Mesodermal cell (in vitro differentiated cells): ENCODE results near the gene LIME1.
"Not testable (repeated sequence)": the region's sequence is repeated elsewhere in the genome, so short reads cannot be mapped to it uniquely, and the experiment has no call there.

ENCODE experiments used
- H3K27ac ChIP-seq: 2 replicates; pipeline ENCODE4 v1.7.0; 2013; ENCODE audit warnings: mild to moderate bottlenecking, low read depth, low read length, moderate library complexity; ENCODE audit not compliant: severe bottlenecking
- H3K36me3 ChIP-seq: 2 replicates; pipeline ENCODE4 v1.7.1; 2013; ENCODE audit warnings: mild to moderate bottlenecking, low read length, moderate library complexity; ENCODE audit not compliant: control insufficient read depth, insufficient read depth
- H3K4me1 ChIP-seq: one replicate; pipeline ENCODE4 v1.7.1; 2013; ENCODE audit warnings: mild to moderate bottlenecking, low read length; ENCODE audit not compliant: insufficient read depth, control insufficient read depth, poor library complexity, severe bottlenecking
- H3K4me3 ChIP-seq: 2 replicates; pipeline ENCODE4 v1.7.0; 2013; ENCODE audit warnings: low read length, control low read depth, mild to moderate bottlenecking; ENCODE audit not compliant: insufficient read depth, poor library complexity, severe bottlenecking; ENCODE audit errors: extremely low read depth
- H3K9me3 ChIP-seq: 2 replicates; pipeline ENCODE4 v1.7.1; 2013; ENCODE audit warnings: mild to moderate bottlenecking, low read length, moderate library complexity; ENCODE audit not compliant: control insufficient read depth
- WGBS, 2 experiments: methylation state at CpG; one replicate each; pipeline ENCODE4 v1.1.5; 2013; ENCODE audit warnings: missing lambda C conversion rate in 2 of 2; ENCODE audit not compliant: insufficient coverage in 2 of 2; 5-methylcytosine and 5-hydroxymethylcytosine counted together

Gene LIME1

DNA sequence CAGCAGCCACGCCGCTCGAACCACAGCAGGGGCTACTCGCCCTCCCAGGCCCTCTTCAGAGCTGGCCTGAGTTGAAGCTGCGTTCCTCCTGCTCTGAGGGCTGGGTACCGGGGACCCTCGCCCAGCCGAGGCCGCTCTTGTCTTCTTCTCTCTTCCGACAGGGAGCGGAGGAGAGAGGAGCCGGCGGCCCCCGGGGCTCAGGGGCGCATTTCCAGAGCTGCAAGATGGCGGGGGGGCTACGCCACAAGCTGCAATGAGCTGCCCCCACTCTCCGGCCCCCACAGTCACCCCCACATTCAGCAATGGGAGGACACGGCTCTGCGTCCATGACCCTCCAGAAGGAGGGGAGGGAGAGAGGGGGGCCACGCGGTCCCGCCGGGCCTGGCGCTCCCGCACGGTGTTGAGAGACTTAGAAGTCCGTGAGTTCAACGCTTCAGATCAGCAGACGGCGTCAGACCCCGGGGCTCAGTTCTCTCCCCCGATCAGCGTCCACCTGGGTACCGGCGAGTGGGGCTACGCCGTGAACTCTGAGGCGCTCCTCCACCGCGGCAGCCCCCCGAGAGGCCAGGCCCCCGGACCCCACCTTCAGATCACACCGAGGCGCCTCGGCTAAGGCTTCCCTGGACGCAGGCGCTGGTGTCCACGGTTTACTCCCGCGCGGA lies 34.7 kb downstream of the LIME1 start:
- Histone ChIP-seq H3K4me1 (peaks cover 13% of the 10 kb centered on the region), H3K9me3 (no peaks in the 10 kb centered on the region), H3K27ac (no peak overlapping the region), H3K36me3 (peaks cover 53% of the 10 kb centered on the region), H3K4me3 (no peak overlapping the region)
- WGBS, 2 experiments, result 95% methylated on average over 33 to 41 of the region's 52 CpGs

GRCh38 chr20:63772781-63773518 lies 36.5 kb downstream of the LIME1 start:
- Histone ChIP-seq H3K9me3 (no peaks in the 10 kb centered on the region), H3K27ac (no peak overlapping the region), H3K4me1 (peaks cover 18% of the 10 kb centered on the region), H3K36me3 (peaks cover 44% of the 10 kb centered on the region), H3K4me3 (no peak overlapping the region)
- WGBS, 2 experiments, result 90 to 92% methylated on average over 15 to 20 of the region's 20 CpGs

GRCh38 chr20:63773571-63774241 lies 37.2 kb downstream of the LIME1 start:
- WGBS, 2 experiments, result 94 to 96% methylated on average over 29 to 30 of the region's 33 CpGs
- H3K27ac ChIP-seq, result no peak overlapping the region
- H3K4me3 ChIP-seq, result no peak overlapping the region
- no peaks in the 10 kb centered on the region for H3K9me3 ChIP-seq
- peaks cover 36% of the 10 kb centered on the region for H3K36me3 ChIP-seq
- peaks cover 25% of the 10 kb centered on the region for H3K4me1 ChIP-seq

DNA sequence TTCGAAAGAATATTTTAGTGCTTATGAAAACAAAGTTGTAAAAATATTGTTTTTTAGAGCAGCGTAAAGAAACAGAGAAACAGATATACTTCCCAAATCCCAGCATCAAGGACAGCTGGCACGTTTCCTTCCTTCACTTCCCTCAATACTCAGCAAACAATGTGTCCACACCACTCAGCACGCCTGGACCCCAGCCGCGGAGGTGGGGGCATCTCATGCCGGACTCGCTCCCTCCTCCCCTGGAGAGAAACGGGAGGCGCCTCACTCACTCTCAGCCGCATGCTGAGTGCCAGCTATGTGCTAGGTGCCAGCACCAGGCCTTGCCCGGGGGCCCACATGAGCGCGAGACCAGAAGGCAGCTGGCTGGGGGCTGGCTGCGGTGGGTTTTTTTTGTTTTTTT lies 37.8 kb downstream of the LIME1 start:
- H3K36me3 ChIP-seq, result peaks cover 30% of the 10 kb centered on the region
- WGBS, 2 experiments, result 94 to 96% methylated on average over 6 to 9 of the region's 15 CpGs
- no peak overlapping the region for H3K4me3 ChIP-seq
- H3K4me1 ChIP-seq, result peaks cover 27% of the 10 kb centered on the region
- H3K27ac ChIP-seq, result no peak overlapping the region
- H3K9me3 ChIP-seq, result no peaks in the 10 kb centered on the region

DNA sequence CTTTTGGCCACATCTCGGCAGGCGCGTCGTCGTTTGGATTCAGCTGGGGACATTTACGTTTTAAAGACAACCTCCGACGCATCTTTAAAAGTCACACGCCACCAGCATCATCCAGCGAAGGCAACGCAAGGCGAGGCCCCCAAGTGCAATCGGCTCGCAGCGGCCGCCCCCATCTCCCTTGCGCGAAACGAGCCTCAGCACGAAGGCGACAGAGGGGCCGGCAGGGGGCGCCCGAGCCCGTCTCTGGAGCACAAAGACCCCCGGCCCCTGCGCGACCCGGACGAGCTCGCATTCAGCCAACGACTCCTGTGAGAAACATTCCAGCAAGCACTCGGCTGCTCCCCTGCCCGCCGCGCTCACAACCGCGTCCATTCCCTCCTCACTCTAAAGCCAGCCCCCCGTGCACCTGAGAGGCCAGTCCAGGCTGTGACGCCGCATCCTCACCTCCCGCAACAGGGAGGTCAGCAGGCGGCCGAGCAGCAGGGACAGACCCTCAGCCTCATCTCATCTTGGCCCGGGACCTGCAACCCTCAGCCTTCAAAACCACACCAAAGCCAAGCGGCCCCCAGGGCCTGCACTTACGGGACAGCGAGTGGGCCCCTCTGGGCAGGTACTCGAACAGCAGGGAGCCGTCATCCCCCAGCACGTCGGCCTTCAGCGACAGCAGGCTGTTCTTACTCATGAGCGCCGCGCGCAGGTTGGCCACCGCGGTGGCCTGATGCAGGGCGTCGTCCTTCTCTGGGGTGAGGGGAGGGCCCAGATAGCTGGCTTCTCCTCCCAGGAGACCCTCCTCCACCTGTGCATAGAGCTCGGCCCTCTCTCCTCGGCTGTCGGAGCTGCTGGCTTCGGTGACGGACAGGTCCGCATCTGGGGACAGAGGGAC lies 38.9 kb downstream of the LIME1 start:
- Histone ChIP-seq H3K4me3 (no peak overlapping the region), H3K27ac (peak overlapping the region; percentile 45), H3K4me1 (peaks cover 27% of the 10 kb centered on the region), H3K36me3 (peaks cover 22% of the 10 kb centered on the region), H3K9me3 (no peaks in the 10 kb centered on the region)
- WGBS, 2 experiments, result 18 to 27% methylated on average over 59 to 64 of the region's 67 CpGs

GRCh38 chr20:63776875-63777274 lies 40.4 kb downstream of the LIME1 start:
- peaks cover 27% of the 10 kb centered on the region for H3K4me1 ChIP-seq
- not testable (repeated sequence) for H3K27ac ChIP-seq, H3K4me3 ChIP-seq, H3K36me3 ChIP-seq, H3K9me3 ChIP-seq
- 95% methylated on average over 14 to 20 of the region's 23 CpGs for WGBS, 2 experiments

- Histone ChIP-seq H3K4me1 (peaks cover 27% of the 10 kb centered on the region), H3K27ac (peak overlapping the region; percentile 53), H3K9me3 (no peaks in the 10 kb centered on the region), H3K4me3 (no peak overlapping the region), H3K36me3 (peaks cover 8% of the 10 kb centered on the region)
- WGBS, 2 experiments, result 98 to 100% methylated on average over 12 of the region's 13 CpGs
Measured at GRCh38 chr20:63777614-63778013, 41.1 kb downstream of the LIME1 start.

DNA sequence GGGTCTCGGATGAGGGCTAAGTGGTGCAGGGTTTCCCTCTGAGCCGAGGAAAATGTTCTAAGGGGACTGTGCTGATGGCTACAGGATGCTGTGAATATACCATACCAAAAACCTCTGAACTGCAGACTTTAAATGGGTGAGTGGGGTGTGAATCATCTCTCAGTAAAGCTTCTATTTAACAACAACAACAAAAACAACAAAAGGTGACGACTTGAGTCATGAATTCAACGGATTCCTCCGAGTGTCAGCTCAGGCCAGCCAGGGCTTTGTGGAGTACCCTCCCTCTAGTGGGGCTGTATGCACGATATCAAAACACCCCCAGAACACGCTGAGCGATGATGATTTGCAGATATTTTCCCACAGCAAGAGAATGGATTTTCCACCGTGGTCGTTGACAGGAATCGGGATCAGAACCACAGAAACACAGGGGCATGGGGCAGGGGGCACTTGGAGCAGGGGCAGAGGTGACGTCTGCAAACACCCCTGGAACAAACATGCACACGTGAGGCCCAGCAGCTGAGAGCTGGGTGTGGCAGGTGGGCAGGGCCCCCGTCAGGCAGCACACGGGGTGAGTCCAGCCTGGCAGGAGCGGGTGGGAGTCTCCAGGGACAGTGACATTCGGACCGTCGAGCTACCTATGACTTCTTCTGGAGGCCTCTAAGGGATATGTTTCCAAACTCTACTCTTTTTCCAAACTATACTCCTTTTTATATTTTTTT lies 41.7 kb downstream of the LIME1 start:
- H3K36me3 ChIP-seq, result peaks cover 8% of the 10 kb centered on the region
- WGBS, 2 experiments, result 63 to 70% methylated on average over 16 to 17 of the region's 19 CpGs
- no peak overlapping the region for H3K4me3 ChIP-seq
- no peaks in the 10 kb centered on the region for H3K9me3 ChIP-seq
- peak overlapping the region; percentile 53 for H3K27ac ChIP-seq
- peaks cover 24% of the 10 kb centered on the region for H3K4me1 ChIP-seq

DNA sequence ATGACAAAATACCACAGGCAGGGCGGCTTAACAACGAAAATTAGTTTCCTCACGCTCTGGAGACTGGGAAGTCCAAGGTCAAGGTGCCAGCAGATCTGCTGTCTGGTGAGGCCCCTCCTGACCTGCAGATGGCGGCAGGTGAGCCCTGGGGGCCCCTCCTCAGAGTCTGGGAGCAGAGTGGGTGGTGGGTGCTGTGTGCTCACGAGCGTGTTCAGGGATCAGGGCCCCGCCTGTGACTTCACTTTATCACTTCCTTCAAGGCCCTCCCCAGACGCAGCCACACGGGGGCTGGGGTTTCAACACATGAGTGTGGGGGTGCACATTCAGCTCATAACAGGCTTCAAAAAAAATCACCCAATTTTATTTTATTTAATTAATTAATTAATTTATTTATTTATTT lies 42.4 kb downstream of the LIME1 start:
- Histone ChIP-seq H3K4me1 (peaks cover 20% of the 10 kb centered on the region), H3K4me3 (no peak overlapping the region), H3K9me3 (no peaks in the 10 kb centered on the region), H3K27ac (peak overlapping the region; percentile 53), H3K36me3 (peaks cover 13% of the 10 kb centered on the region)
- 84 to 90% methylated on average over 3 of the region's 9 CpGs for WGBS, 2 experiments

- WGBS, 2 experiments, result 95 to 98% methylated on average over 11 to 14 of the region's 14 CpGs
- peaks cover 14% of the 10 kb centered on the region for H3K4me1 ChIP-seq
- H3K4me3 ChIP-seq, result no peak overlapping the region
- H3K27ac ChIP-seq, result no peak overlapping the region
- no peaks in the 10 kb centered on the region for H3K9me3 ChIP-seq
- H3K36me3 ChIP-seq, result peaks cover 18% of the 10 kb centered on the region
Measured at GRCh38 chr20:63781181-63781580, 44.7 kb downstream of the LIME1 start.
